WERI-Rb-1 (cell line): Measurements from ENCODE around the gene CMTR2.

Experiments used
- DNase-seq: peaks from one replicate; pipeline ENCODE4 v3.0.0-alpha.2; 2020
- H3K27ac ChIP-seq: fragments of 250-450 bp; sonication (Bioruptor Pico); 2 replicates; pipeline ENCODE4 v1.5.1; 2020; ENCODE audit warnings: mild to moderate bottlenecking, moderate library complexity
- H3K27me3 ChIP-seq: fragments of 250-450 bp; sonication (Bioruptor Pico); 2 replicates; pipeline ENCODE4 v1.5.1; 2021; ENCODE audit warnings: mild to moderate bottlenecking, low read depth, moderate library complexity; ENCODE audit not compliant: insufficient read depth, severe bottlenecking
- H3K36me3 ChIP-seq: fragments of 250-450 bp; sonication (Bioruptor Pico); 2 replicates; pipeline ENCODE4 v1.5.1; 2020; ENCODE audit warnings: mild to moderate bottlenecking, moderate library complexity
- H3K4me3 ChIP-seq: 2 replicates; pipeline ENCODE4 v1.5.1; 2011; ENCODE audit warnings: low read depth, mild to moderate bottlenecking, control low read depth, low read length
- H3K9me3 ChIP-seq: fragments of 250-450 bp; sonication (Bioruptor Pico); 2 replicates; pipeline ENCODE4 v1.5.1; 2021; ENCODE audit warnings: mild to moderate bottlenecking, moderate library complexity; ENCODE audit not compliant: severe bottlenecking
- CTCF ChIP-seq: IDR thresholded peaks from 2 replicates; pipeline ENCODE4 v1.5.1; 2011; ENCODE audit warnings: low read depth, mild to moderate bottlenecking, control low read depth, inconsistent platforms, low read length

Gene CMTR2

GRCh38 chr16:71288890-71289731 lies at the start of gene CMTR2:
CMTR2 (minus strand) TSS chr16:71289402; CDS start chr16:71285920, 3,482 bp downstream.
- Histone ChIP-seq H3K27ac (peak within 1 kb of the TSS; percentile 97), H3K27me3 (no peaks in the 10 kb centered on the region), H3K9me3 (no peaks in the 10 kb centered on the region), H3K4me3 (peak within 1 kb of the TSS; percentile 87), H3K36me3 (peaks cover 36% of the 10 kb centered on the region)
- peak; percentile 97 for DNase-seq
- TF ChIP-seq CTCF: no peak

- DNase-seq: no peak
- no peak for TF ChIP-seq CTCF
- H3K27ac ChIP-seq: no peak overlapping the region
Observed at GRCh38 chr16:71338632-71339031, 49.4 kb upstream of the CMTR2 start.

GRCh38 chr16:71338193-71338592 lies 49.0 kb upstream of the CMTR2 start:
- no peak for TF ChIP-seq CTCF
- Histone ChIP-seq H3K27ac (no peak overlapping the region), H3K27me3 (no peaks in the 10 kb centered on the region), H3K36me3 (no peaks in the 10 kb centered on the region), H3K4me3 (no peak overlapping the region), H3K9me3 (no peaks in the 10 kb centered on the region)
- DNase-seq: no peak

More at GRCh38 chr16:71338632-71339031, 49.4 kb upstream of the CMTR2 start:
- Histone ChIP-seq H3K4me3 (no peak overlapping the region), H3K9me3 (no peaks in the 10 kb centered on the region), H3K27me3 (no peaks in the 10 kb centered on the region), H3K36me3 (no peaks in the 10 kb centered on the region)

- Histone ChIP-seq H3K27ac (no peak overlapping the region), H3K9me3 (no peaks in the 10 kb centered on the region), H3K4me3 (no peak overlapping the region), H3K27me3 (no peaks in the 10 kb centered on the region), H3K36me3 (no peaks in the 10 kb centered on the region)
- no peak for TF ChIP-seq CTCF
- DNase-seq: no peak
Observed at GRCh38 chr16:71337631-71338030, 48.4 kb upstream of the CMTR2 start.

- Histone ChIP-seq H3K27ac (no peak overlapping the region), H3K9me3 (no peaks in the 10 kb centered on the region), H3K27me3 (no peaks in the 10 kb centered on the region), H3K4me3 (no peak overlapping the region), H3K36me3 (no peaks in the 10 kb centered on the region)
- TF ChIP-seq CTCF: no peak
- DNase-seq: no peak
Observed at GRCh38 chr16:71328151-71328550, 38.9 kb upstream of the CMTR2 start.

- no peaks in the 10 kb centered on the region for H3K27me3 ChIP-seq
- DNase-seq: no peak
- TF ChIP-seq CTCF: no peak
- no peaks in the 10 kb centered on the region for H3K36me3 ChIP-seq
- H3K4me3 ChIP-seq: no peak overlapping the region
- H3K9me3 ChIP-seq: no peaks in the 10 kb centered on the region
- H3K27ac ChIP-seq: no peak overlapping the region
Observed at GRCh38 chr16:71327720-71328119, 38.5 kb upstream of the CMTR2 start.
